Mucosa of descending colon (tissue), 3 donors: ENCODE results near the gene PLXNA4. TPM values are rescaled to one million over a fixed set of nuclear protein-coding genes. Genes with fewer than 3 reads are reported as not detected.

Experiments
- ATAC-seq: fragments of 200-7000 bp; cut with Tn5 transposase; one replicate; pipeline ENCODE4 v1.9.1; 2020; ENCODE audit warnings: mild to moderate bottlenecking, moderate library complexity
- DNase-seq, 3 donors: peaks; one replicate each; pipeline ENCODE4 v3.0.0-alpha.2; 2020
- H3K36me3 ChIP-seq: fragments of 200-600 bp; one replicate; pipeline ENCODE4 v1.8.0; 2021; ENCODE audit warnings: low read depth, mild to moderate bottlenecking
- H3K4me1 ChIP-seq: fragments of 200-600 bp; one replicate; pipeline ENCODE4 v1.8.0; 2021; ENCODE audit warnings: low read depth, mild to moderate bottlenecking
- H3K4me3 ChIP-seq: fragments of 200-600 bp; one replicate; pipeline ENCODE4 v1.8.0; 2021; ENCODE audit warnings: mild to moderate bottlenecking
- H3K9me3 ChIP-seq: fragments of 200-600 bp; one replicate; pipeline ENCODE4 v1.8.0; 2021; ENCODE audit warnings: mild to moderate bottlenecking
- CTCF ChIP-seq: fragments of 200-600 bp; IDR thresholded peaks from one replicate; pipeline ENCODE4 v1.8.0; 2022; ENCODE audit warnings: antibody characterized with exemption, mild to moderate bottlenecking
- intact Hi-C, 2 donors: fragments of 100-400 bp; cut with DNase I in 1 of 2; cut with micrococcal nuclease in 1 of 2; formaldehyde crosslinking; loops; one replicate each; pipeline versions ENCODE4 v1.11.0 to v1.11.1; 2022; cut with DNase I, micrococcal nuclease
- total RNA-seq, 3 donors: library from RNA; stranded (reverse); fragmentation: NEBNext Ultra II Directional in 2 of 3; extraction: Animal tissue kit (Norgen Biotek cat#: 25700) in 2 of 3; gene quantifications; one replicate each; pipeline versions ENCODE4 v1.2.1 to v1.2.4, GENCODE V29; 2021 to 2023
- donor health status: DM: no; HTN: no; CAD: no; lungs with moderate emphysema.
- donor health status: DM: no; HTN: no; CAD: no.
- donor health status: DM: no; HTN: yes; CAD: no.

The PLXNA4 gene
- total RNA-seq, 3 donors from 2014 or later = 0.78 to 3.5 (median 2.7) TPM

- H3K4me3 ChIP-seq = no peak overlapping the region
- H3K4me1 ChIP-seq = no peaks in the 10 kb centered on the region
- DNase-seq (no peak), ATAC-seq (no peak)
- no peaks in the 10 kb centered on the region for H3K36me3 ChIP-seq
- TF ChIP-seq CTCF = no peak
- H3K9me3 ChIP-seq = no peaks in the 10 kb centered on the region
- intact Hi-C loops = no loop called here
Measured at GRCh38 chr7:132458729-132459128, 117.5 kb downstream of the PLXNA4 start.

- DNase-seq (no peak), ATAC-seq (no peak)
- no peak for TF ChIP-seq CTCF
- no peaks in the 10 kb centered on the region for H3K9me3 ChIP-seq
- no peak overlapping the region for H3K4me3 ChIP-seq
- H3K4me1 ChIP-seq = no peaks in the 10 kb centered on the region
- H3K36me3 ChIP-seq = no peaks in the 10 kb centered on the region
- intact Hi-C loops = no loop called here
Measured at GRCh38 chr7:132457658-132458057, 118.6 kb downstream of the PLXNA4 start.

- Histone ChIP-seq H3K36me3 (no peaks in the 10 kb centered on the region), H3K4me3 (no peak overlapping the region), H3K4me1 (no peaks in the 10 kb centered on the region), H3K9me3 (no peaks in the 10 kb centered on the region)
- intact Hi-C loops = no loop called here
- no peak for TF ChIP-seq CTCF
- DNase-seq (no peak), ATAC-seq (no peak)
Measured at GRCh38 chr7:132456418-132456817, 119.9 kb downstream of the PLXNA4 start.

GRCh38 chr7:132455378-132455777 is 120.9 kb downstream of the PLXNA4 start:
- no peaks in the 10 kb centered on the region for H3K9me3 ChIP-seq
- intact Hi-C loops = no loop called here
- TF ChIP-seq CTCF = no peak
- no peak overlapping the region for H3K4me3 ChIP-seq
- DNase-seq (no peak), ATAC-seq (peak; percentile 22)
- H3K4me1 ChIP-seq = no peaks in the 10 kb centered on the region
- no peaks in the 10 kb centered on the region for H3K36me3 ChIP-seq

GRCh38 chr7:132453826-132454225 is 122.4 kb downstream of the PLXNA4 start:
- no peaks in the 10 kb centered on the region for H3K9me3 ChIP-seq
- intact Hi-C loops = no loop called here
- no peak for DNase-seq
- H3K36me3 ChIP-seq = no peaks in the 10 kb centered on the region
- H3K4me3 ChIP-seq = no peak overlapping the region
- TF ChIP-seq CTCF = no peak
- ATAC-seq = no peak
- no peaks in the 10 kb centered on the region for H3K4me1 ChIP-seq

- peak; percentile 52 for ATAC-seq
- intact Hi-C loops = no loop called here
- no peak for TF ChIP-seq CTCF
- Histone ChIP-seq H3K4me1 (no peaks in the 10 kb centered on the region), H3K36me3 (no peaks in the 10 kb centered on the region), H3K9me3 (no peaks in the 10 kb centered on the region), H3K4me3 (no peak overlapping the region)
- no peak for DNase-seq
Measured at GRCh38 chr7:132451161-132451560, 125.1 kb downstream of the PLXNA4 start.
